Measurements from ENCODE around the gene AHCYL2.

Gene AHCYL2

DNA sequence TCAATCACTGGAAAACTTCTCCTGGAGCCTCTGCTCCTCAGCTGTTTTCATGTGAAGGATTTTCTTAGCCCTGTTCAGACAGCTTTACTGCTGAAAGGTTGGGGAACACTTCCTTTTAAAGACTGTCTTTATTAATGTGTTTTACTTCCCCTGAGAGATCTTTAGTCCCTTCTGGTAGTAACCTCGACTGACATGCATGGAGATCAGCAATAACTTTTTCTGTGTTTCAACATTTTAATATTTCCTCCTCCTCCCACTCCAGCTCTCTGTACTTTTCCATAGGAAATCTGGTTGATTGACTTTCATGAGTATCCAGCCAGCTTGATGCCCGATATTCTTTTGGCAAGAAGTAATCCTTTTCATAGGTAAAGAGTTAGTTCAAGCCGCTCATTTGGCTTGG, 146.7 kb downstream of the AHCYL2 start:
- H3K4me3 Mint-ChIP-seq: no peak overlapping the region
- no peaks in the 10 kb centered on the region for H3K9me3 Mint-ChIP-seq
- H3K4me1 Mint-ChIP-seq (ENCODE audit: low read depth): peaks cover 30% of the 10 kb centered on the region
- no peak overlapping the region for H3K27ac Mint-ChIP-seq
- no peaks in the 10 kb centered on the region for H3K36me3 Mint-ChIP-seq (ENCODE audit: low read depth)
- no peak for DNase-seq (ENCODE audit: low spot score)
- no peaks in the 10 kb centered on the region for H3K27me3 Mint-ChIP-seq (ENCODE audit: low read depth)

DNA sequence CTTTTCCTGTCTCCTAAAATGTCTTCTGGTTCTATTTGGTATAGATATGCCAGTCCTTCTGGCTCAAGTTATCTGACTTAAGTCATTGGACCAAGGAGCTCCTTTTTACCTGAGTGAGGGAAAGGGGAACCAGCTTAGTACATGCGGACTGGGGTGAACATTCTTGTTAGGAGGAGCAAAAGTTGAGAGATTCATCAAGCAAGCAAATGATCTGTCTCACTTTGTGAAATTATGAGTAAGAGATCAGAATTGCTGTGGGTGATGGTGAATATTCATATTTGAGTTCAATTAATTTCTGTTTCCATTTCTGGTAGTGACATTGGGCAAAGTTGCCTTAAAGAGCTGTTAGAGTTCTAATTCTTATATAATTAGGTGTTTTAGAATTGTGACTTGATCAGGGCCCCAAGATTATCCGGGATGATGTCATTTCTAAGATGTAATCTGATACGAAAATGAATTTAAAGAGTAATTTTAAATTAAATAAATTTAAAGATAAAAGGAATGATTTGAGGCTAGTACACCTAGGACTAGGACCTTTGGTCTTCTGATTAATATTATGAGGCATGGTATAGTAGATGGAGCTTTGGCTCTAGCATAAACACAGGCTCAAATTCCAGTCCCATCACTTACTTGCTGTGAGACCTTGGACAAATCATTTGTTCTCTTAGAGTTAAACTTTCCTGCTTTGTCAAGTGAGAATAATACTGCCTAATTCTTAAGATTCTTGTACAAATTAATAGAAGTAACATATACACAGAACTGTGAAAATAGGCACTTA, 149.0 kb downstream of the AHCYL2 start:
- H3K27ac Mint-ChIP-seq: no peak overlapping the region
- H3K4me1 Mint-ChIP-seq (ENCODE audit: low read depth): peaks cover 26% of the 10 kb centered on the region
- H3K27me3 Mint-ChIP-seq (ENCODE audit: low read depth): no peaks in the 10 kb centered on the region
- no peak for DNase-seq (ENCODE audit: low spot score)
- no peaks in the 10 kb centered on the region for H3K9me3 Mint-ChIP-seq
- H3K36me3 Mint-ChIP-seq (ENCODE audit: low read depth): no peaks in the 10 kb centered on the region
- no peak overlapping the region for H3K4me3 Mint-ChIP-seq

DNA sequence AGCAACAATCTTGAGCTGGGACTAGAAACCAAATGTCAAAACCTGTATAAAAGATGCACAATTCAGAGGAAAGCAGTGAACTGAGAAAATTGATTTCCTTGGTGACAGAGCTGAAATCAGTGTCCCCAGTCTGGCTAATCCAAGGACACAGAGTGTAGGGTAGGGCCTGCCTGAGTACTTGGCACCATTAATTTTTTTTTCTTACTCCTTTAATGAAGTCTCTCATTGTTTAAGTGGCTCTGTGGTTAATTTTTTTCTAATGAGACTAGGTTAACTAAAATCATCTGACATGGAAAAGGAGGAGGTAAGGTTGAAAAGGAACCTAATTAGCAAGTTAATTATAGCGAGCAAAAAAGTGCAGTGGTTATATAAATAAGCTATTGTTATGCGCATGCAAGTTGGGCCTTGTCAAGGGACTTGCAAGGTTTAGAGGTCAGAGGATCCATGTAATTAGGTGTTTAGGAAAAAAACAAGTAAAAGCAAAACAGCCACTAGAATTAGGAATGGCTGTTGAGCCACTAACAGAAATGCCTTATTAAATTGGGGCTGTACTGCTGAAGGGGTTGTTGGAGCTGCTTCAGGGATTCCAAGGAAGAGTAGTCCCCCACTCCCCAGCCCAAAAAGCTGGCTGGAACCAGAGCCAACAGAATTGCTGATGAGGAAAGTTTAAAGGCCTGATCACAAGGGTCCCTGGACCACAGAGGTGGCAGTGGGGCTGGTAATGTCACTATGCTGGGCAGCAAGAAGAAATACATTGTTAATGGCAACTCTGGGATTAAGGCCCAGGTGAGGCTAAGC, 150.5 kb downstream of the AHCYL2 start:
- Mint-ChIP-seq H3K27me3 (ENCODE audit: low read depth) (no peaks in the 10 kb centered on the region), H3K9me3 (no peaks in the 10 kb centered on the region), H3K27ac (no peak overlapping the region), H3K4me1 (ENCODE audit: low read depth) (peaks cover 24% of the 10 kb centered on the region), H3K4me3 (no peak overlapping the region), H3K36me3 (ENCODE audit: low read depth) (peaks cover 2% of the 10 kb centered on the region)
- DNase-seq (ENCODE audit: low spot score): no peak

- H3K36me3 Mint-ChIP-seq (ENCODE audit: low read depth): peaks cover 2% of the 10 kb centered on the region
- no peaks in the 10 kb centered on the region for H3K27me3 Mint-ChIP-seq (ENCODE audit: low read depth)
- H3K4me1 Mint-ChIP-seq (ENCODE audit: low read depth): peaks cover 24% of the 10 kb centered on the region
- no peak overlapping the region for H3K4me3 Mint-ChIP-seq
- no peaks in the 10 kb centered on the region for H3K9me3 Mint-ChIP-seq
- peak; percentile 40 for DNase-seq (ENCODE audit: low spot score)
- peak overlapping the region; percentile 9 for H3K27ac Mint-ChIP-seq
Observed at GRCh38 chr7:129376076-129376777, 151.4 kb downstream of the AHCYL2 start.

- peaks cover 29% of the 10 kb centered on the region for H3K4me1 Mint-ChIP-seq (ENCODE audit: low read depth)
- H3K27me3 Mint-ChIP-seq (ENCODE audit: low read depth): no peaks in the 10 kb centered on the region
- H3K27ac Mint-ChIP-seq: peak overlapping the region; percentile 68
- H3K4me3 Mint-ChIP-seq: peak overlapping the region; percentile 21
- DNase-seq (ENCODE audit: low spot score): peak; percentile 11
- H3K36me3 Mint-ChIP-seq (ENCODE audit: low read depth): peaks cover 2% of the 10 kb centered on the region
- no peaks in the 10 kb centered on the region for H3K9me3 Mint-ChIP-seq
Observed at GRCh38 chr7:129376778-129377700, 152.2 kb downstream of the AHCYL2 start.

DNA sequence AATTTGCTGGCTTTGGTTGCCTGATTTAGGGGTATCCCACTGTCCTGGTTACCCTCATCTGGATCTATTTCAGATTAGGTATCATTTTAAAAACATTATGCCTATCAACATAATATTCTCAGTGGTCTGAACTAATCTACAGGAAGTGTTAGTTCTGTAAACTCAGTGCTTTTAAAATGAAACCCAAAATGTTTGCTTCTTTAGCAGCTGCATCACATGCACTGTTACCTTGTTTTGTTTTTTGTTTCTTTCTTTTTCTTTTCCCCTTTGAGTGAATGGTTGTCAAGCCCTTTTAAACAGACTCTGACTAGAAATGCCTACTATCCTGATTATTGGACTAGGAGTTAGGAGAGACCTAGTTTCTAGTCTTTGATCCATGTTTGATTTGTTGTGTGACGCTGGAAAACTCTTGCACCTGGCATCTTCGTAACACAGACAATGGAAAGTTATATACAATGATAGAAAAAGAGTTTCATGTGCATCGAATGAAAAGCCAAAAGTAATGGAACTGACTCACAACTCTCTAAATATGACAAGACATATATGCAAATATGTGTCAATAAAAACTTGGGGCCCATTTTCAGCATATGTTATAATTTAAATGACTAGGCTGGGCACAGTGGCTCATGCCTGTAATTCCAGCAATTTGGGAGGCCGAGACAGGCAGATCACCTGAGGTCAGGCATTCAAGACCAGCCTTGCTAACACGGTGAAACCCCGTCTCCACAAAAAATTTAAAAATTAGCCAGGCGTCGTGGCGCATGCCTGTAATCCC, 157.1 kb downstream of the AHCYL2 start:
- peaks cover 2% of the 10 kb centered on the region for H3K36me3 Mint-ChIP-seq (ENCODE audit: low read depth)
- H3K27ac Mint-ChIP-seq: peak overlapping the region; percentile 59
- no peak for DNase-seq (ENCODE audit: low spot score)
- H3K9me3 Mint-ChIP-seq: no peaks in the 10 kb centered on the region
- peaks cover 27% of the 10 kb centered on the region for H3K4me1 Mint-ChIP-seq (ENCODE audit: low read depth)
- H3K27me3 Mint-ChIP-seq (ENCODE audit: low read depth): no peaks in the 10 kb centered on the region
- H3K4me3 Mint-ChIP-seq: no peak overlapping the region

GRCh38 chr7:129383542-129384132, 158.8 kb downstream of the AHCYL2 start:
- H3K27ac Mint-ChIP-seq: peak overlapping the region; percentile 15
- H3K27me3 Mint-ChIP-seq (ENCODE audit: low read depth): no peaks in the 10 kb centered on the region
- H3K4me1 Mint-ChIP-seq (ENCODE audit: low read depth): peaks cover 18% of the 10 kb centered on the region
- H3K9me3 Mint-ChIP-seq: no peaks in the 10 kb centered on the region
- H3K4me3 Mint-ChIP-seq: no peak overlapping the region
- H3K36me3 Mint-ChIP-seq (ENCODE audit: low read depth): peaks cover 2% of the 10 kb centered on the region
- no peak for DNase-seq (ENCODE audit: low spot score)

DNA sequence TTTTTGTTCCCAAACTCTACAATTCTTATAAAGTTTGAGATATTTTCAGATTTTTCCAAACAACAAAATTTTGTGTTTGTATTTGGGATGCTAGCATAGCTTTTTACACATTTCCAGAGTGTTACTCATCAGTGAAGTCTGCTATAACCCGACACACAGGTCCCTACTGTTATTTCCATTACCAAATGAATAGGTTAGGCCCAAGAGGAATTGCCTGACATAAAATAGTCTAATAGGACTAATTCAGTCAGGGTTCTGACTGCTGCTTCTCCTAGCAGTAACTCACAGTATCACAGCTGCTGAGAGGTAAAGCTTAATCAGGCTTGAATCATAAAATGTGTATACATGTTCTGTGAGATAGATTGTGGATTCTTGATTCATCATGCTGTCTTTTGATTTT, 160.3 kb downstream of the AHCYL2 start:
- Mint-ChIP-seq H3K9me3 (no peaks in the 10 kb centered on the region), H3K4me1 (ENCODE audit: low read depth) (peaks cover 18% of the 10 kb centered on the region), H3K4me3 (no peak overlapping the region), H3K36me3 (ENCODE audit: low read depth) (peaks cover 1% of the 10 kb centered on the region), H3K27ac (no peak overlapping the region), H3K27me3 (ENCODE audit: low read depth) (no peaks in the 10 kb centered on the region)
- DNase-seq (ENCODE audit: low spot score): no peak

DNA sequence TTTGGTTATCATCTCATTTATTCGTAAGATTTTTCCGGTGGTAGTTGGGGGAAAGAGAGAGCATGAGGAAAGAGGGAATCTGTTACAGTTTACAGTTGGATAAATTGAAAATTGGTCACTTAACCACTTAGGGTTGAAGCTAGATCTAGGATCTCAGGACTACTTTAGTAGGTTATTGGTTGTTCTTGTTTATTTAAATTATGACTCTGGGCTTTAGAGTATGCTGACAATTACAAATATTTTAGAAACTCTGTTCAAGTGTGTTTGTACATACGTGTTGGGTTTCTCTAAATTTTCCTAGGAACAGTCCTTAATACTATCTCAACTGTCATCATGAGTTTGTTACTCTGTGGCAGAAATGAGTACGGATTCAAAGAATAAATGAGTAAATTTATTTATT, 160.8 kb downstream of the AHCYL2 start:
- no peaks in the 10 kb centered on the region for H3K27me3 Mint-ChIP-seq (ENCODE audit: low read depth)
- H3K9me3 Mint-ChIP-seq: no peaks in the 10 kb centered on the region
- H3K27ac Mint-ChIP-seq: no peak overlapping the region
- no peaks in the 10 kb centered on the region for H3K36me3 Mint-ChIP-seq (ENCODE audit: low read depth)
- no peak for DNase-seq (ENCODE audit: low spot score)
- H3K4me3 Mint-ChIP-seq: no peak overlapping the region
- peaks cover 18% of the 10 kb centered on the region for H3K4me1 Mint-ChIP-seq (ENCODE audit: low read depth)

GRCh38 chr7:129386506-129386905, 161.7 kb downstream of the AHCYL2 start:
- Mint-ChIP-seq H3K27me3 (ENCODE audit: low read depth) (no peaks in the 10 kb centered on the region), H3K36me3 (ENCODE audit: low read depth) (no peaks in the 10 kb centered on the region), H3K4me3 (no peak overlapping the region), H3K27ac (no peak overlapping the region), H3K4me1 (ENCODE audit: low read depth) (peaks cover 16% of the 10 kb centered on the region), H3K9me3 (no peaks in the 10 kb centered on the region)
- DNase-seq (ENCODE audit: low spot score): no peak

DNA sequence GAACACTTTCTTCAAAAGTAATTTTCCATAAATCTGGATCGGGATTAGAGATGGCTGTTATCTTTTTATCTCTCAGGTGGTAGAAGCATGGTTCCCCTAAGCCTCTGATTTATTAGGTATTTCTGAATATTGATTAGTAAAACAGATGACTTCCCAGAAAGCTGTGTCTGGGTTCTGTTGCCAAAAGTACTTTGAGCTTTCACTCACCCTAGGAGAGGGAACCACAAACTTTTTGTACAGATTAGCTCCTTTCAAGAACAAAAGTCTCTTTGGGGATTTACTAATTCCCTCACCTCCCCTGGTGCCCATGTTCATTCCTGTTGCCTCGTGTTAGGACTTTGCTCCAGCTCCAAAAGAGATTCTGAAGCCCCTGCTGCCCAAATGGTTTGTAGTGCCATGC, 162.7 kb downstream of the AHCYL2 start:
- H3K4me3 Mint-ChIP-seq: no peak overlapping the region
- no peak overlapping the region for H3K27ac Mint-ChIP-seq
- no peaks in the 10 kb centered on the region for H3K36me3 Mint-ChIP-seq (ENCODE audit: low read depth)
- no peak for DNase-seq (ENCODE audit: low spot score)
- H3K4me1 Mint-ChIP-seq (ENCODE audit: low read depth): peaks cover 9% of the 10 kb centered on the region
- H3K9me3 Mint-ChIP-seq: no peaks in the 10 kb centered on the region
- H3K27me3 Mint-ChIP-seq (ENCODE audit: low read depth): no peaks in the 10 kb centered on the region

DNA sequence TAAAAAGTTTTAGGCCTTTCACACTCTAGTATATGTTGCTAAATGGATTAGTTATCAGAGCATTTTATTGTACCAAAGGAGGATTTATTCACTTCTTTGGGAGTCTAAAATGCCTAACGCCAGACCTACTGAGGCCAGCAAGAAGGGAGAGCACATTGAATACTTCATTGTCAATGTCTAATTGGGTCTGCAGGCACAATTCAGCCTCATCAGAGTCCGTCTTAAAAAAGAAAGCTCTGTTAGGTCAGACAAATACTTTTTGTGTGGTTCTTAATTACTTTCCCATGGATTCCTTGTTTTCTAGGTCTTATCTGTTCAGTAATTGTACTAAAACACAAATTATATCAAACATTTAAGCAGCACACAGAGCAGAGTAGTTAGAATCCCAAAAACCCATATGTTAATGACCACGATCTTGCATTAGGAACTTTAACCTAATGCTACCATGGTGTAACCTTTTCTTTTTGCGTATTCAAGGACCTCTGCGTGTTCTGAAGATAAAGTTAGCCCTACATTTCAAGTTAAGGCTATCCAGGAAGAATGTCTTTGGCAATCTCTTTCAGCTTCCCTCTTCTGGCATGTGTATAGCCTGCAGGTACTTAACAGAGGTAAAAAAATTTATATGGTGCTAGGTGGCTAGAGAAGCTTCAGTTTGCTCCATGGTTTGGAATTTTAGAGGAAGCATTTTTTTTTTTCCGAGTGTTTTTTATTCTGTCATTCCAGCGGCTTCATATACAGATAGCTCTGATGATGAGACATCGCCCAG, 163.7 kb downstream of the AHCYL2 start:
- no peak overlapping the region for H3K27ac Mint-ChIP-seq
- peaks cover 7% of the 10 kb centered on the region for H3K4me1 Mint-ChIP-seq (ENCODE audit: low read depth)
- H3K9me3 Mint-ChIP-seq: no peaks in the 10 kb centered on the region
- H3K27me3 Mint-ChIP-seq (ENCODE audit: low read depth): no peaks in the 10 kb centered on the region
- no peak for DNase-seq (ENCODE audit: low spot score)
- no peak overlapping the region for H3K4me3 Mint-ChIP-seq
- H3K36me3 Mint-ChIP-seq (ENCODE audit: low read depth): no peaks in the 10 kb centered on the region

Measured in T-helper 2 cell treated with Interferon-gamma antibody and Interleukin-4, amounts not matched to agents 5 μg/mL and 100 μg/mL, for 36 hours (primary cell).